Measurements from ENCODE around the gene ESCO1.

The ESCO1 gene

GRCh38 chr18:21490748-21491147 lies 109.8 kb downstream of the ESCO1 start:
- DNase-seq (ENCODE audit: low read depth in 2 of 3, low spot score in 1 of 3): no peak

GRCh38 chr18:21489919-21490495 lies 110.5 kb downstream of the ESCO1 start:
- DNase-seq (ENCODE audit: low read depth in 2 of 3, low spot score in 1 of 3): no peak

- peak in 2 of 3 donors; percentile 17 to 41 for DNase-seq (ENCODE audit: low read depth in 2 of 3, low spot score in 1 of 3)
Measured at GRCh38 chr18:21489119-21489750, 111.3 kb downstream of the ESCO1 start.

DNA sequence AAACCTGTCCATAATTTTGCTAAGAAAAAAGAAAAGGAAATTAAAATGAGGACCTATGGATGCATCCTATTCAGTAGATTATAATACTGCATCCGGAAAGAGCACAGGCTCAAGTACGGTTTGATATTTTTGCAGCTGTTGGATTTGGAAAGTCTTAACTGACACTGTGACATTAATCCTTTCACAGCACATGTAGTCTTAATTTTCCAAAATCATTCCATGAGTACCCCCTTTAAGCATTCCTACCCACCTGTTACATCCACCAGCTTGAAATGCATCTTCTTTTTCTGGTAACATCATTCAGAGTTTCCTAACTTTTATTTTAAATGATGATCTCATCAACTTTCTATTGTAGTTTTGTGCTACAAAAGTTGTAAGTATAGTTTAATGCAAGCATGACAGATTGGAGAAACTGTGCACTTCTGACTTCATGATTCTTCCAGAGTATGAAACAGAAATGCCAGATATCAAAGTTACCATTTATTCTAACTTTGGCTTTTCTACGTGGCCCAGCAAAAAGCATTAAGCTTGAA lies 113.5 kb downstream of the ESCO1 start:
- no peak for DNase-seq (ENCODE audit: low read depth in 2 of 3, low spot score in 1 of 3)

DNA sequence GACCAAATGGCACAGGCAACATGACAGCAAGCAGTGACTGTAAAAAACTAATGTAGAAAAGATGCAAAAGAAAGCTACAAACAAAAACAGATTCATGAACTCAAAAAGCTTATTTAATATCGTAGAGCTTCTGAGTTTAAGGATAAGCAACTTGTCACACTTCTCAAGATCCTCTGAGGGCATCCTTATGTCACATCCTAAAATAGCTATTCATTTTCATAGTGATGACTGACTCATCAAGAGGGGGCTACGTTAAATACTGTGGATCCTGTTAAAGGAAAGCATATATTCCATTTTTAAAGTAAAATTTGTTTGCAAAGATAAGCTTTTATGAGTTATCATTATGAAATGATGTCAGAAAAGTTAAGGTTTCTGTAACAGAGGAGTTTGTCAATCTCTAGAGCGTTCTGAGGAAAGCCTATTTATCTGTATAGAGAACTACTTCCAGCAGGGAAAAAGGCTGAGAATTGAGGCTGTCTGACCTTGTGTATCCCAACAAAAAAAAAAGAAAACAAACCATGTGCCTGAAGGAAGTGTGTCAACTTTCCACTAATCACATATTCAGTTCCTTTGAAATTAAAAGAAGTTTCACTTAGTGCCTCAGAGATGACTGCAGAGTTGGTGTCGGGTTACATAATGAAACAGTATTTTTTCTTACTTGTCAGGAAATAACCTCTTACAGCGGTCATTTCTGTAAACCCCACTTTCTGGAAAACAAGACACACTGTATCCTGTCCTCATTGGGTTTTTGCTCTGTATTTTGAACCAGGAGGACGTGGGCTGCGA lies 115.5 kb downstream of the ESCO1 start:
- DNase-seq (ENCODE audit: low read depth in 2 of 3, low spot score in 1 of 3): no peak

DNA sequence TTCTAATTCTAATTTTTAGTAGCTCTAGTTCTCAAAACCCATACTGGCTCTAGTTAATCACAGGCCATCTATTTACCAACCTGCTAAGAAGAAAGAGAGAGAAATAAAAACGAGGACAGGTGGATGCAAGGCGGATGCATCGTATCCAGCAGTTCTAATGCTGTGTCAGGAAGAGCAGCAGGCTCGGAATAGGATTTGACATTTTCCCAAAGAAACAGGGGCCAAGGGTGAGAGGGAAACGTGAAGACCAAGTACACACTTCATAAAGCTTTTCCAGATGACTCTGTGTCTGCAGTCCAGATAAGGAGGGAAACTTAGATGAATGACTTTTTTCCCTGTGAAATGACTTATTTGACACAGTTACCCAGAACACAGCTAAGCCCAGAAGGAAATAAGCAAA lies 117.5 kb downstream of the ESCO1 start:
- no peak for DNase-seq (ENCODE audit: low read depth in 2 of 3, low spot score in 1 of 3)

GRCh38 chr18:21481739-21482138 lies 118.8 kb downstream of the ESCO1 start:
- no peak for DNase-seq (ENCODE audit: low read depth in 2 of 3, low spot score in 1 of 3)

- DNase-seq (ENCODE audit: low read depth in 2 of 3, low spot score in 1 of 3): no peak
Measured at GRCh38 chr18:21479721-21480120, 120.8 kb downstream of the ESCO1 start.
